Peyer's patch (tissue), 4 donors: ENCODE results near the gene PLA2G12A.

Source experiments
- POLR2A ChIP-seq, 2 donors: fragments of 450-650 bp; IDR thresholded peaks; one replicate each; pipeline ENCODE4 v1.5.1; 2017; ENCODE audit warnings: antibody characterized with exemption in 2 of 2, mild to moderate bottlenecking in 2 of 2, moderate library complexity in 2 of 2
- TF ChIP-seq, protein P1 (sequence below), 6 experiments: fragments of 450-650 bp in 4 of 6; fragments of 200-600 bp in 2 of 6; sonication (generic) in 1 of 6; IDR thresholded peaks; one replicate each; pipeline ENCODE4 v1.5.1; 2017 to 2019; ENCODE audit warnings: antibody characterized with exemption in 6 of 6, mild to moderate bottlenecking in 3 of 6, moderate library complexity in 1 of 6

- TF ChIP-seq, protein P1, sequence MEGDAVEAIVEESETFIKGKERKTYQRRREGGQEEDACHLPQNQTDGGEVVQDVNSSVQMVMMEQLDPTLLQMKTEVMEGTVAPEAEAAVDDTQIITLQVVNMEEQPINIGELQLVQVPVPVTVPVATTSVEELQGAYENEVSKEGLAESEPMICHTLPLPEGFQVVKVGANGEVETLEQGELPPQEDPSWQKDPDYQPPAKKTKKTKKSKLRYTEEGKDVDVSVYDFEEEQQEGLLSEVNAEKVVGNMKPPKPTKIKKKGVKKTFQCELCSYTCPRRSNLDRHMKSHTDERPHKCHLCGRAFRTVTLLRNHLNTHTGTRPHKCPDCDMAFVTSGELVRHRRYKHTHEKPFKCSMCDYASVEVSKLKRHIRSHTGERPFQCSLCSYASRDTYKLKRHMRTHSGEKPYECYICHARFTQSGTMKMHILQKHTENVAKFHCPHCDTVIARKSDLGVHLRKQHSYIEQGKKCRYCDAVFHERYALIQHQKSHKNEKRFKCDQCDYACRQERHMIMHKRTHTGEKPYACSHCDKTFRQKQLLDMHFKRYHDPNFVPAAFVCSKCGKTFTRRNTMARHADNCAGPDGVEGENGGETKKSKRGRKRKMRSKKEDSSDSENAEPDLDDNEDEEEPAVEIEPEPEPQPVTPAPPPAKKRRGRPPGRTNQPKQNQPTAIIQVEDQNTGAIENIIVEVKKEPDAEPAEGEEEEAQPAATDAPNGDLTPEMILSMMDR (IDR thresholded peaks at IDR 0.05) = no peak
- TF ChIP-seq POLR2A (IDR thresholded peaks at IDR 0.05) = no peak
Measured at GRCh38 chr4:109675843-109676242, 54.0 kb downstream of the PLA2G12A start.
